DND-41 (cell line): ENCODE data around the gene ARIH2.
A peak's percentile ranks its signal among the peaks of the same experiment; 100 is the strongest.

Source experiments
- ATAC-seq: fragments of 200-7000 bp; cut with Tn5 transposase; 3 replicates; pipeline ENCODE4 v1.9.1; 2021; ENCODE audit warnings: low read depth; ENCODE audit not compliant: insufficient read depth
- DNase-seq: peaks from one replicate; pipeline ENCODE4 v3.0.0-alpha.2; 2020
- H2AFZ ChIP-seq: 2 replicates; pipeline ENCODE4 v1.6.0; 2012; ENCODE audit warnings: low read depth, low read length
- H3K27ac ChIP-seq: 2 replicates; pipeline ENCODE4 v1.5.1; 2012; ENCODE audit warnings: low read length, inconsistent platforms
- H3K27me3 ChIP-seq: fragments of 200-600 bp; sonication (generic); 2 replicates; pipeline ENCODE4 v1.6.0; 2012; ENCODE audit warnings: low read length, mild to moderate bottlenecking, inconsistent platforms; ENCODE audit not compliant: insufficient read depth, poor library complexity
- H3K36me3 ChIP-seq: 2 replicates; pipeline ENCODE4 v1.5.1; 2012; ENCODE audit warnings: low read length, inconsistent platforms; ENCODE audit not compliant: insufficient read depth
- H3K4me1 ChIP-seq: 2 replicates; pipeline ENCODE4 v1.5.1; 2012; ENCODE audit warnings: mild to moderate bottlenecking, low read length; ENCODE audit not compliant: insufficient read depth
- H3K4me2 ChIP-seq: 2 replicates; pipeline ENCODE4 v1.6.0; 2012; ENCODE audit warnings: mild to moderate bottlenecking, moderate library complexity, low read length, inconsistent platforms; ENCODE audit not compliant: insufficient read depth
- H3K4me3 ChIP-seq, 2 experiments: fragments of 200-600 bp in 1 of 2; shearing (Covaris generic) in 1 of 2; 2 replicates each; pipeline ENCODE4 v1.5.1; 2012 to 2016; ENCODE audit warnings: inconsistent platforms in 2 of 2, low read length in 2 of 2, mild to moderate bottlenecking in 2 of 2, low read depth in 1 of 2, moderate library complexity in 1 of 2
- H3K79me2 ChIP-seq: 2 replicates; pipeline ENCODE4 v1.6.0; 2012; ENCODE audit warnings: low read length, inconsistent platforms; ENCODE audit not compliant: insufficient read depth
- H3K9ac ChIP-seq: 2 replicates; pipeline ENCODE4 v1.6.0; 2012; ENCODE audit warnings: low read depth, mild to moderate bottlenecking, inconsistent platforms, low read length, moderate library complexity
- H3K9me3 ChIP-seq: 2 replicates; pipeline ENCODE4 v1.5.1; 2012; ENCODE audit warnings: low read length, moderate library complexity, mild to moderate bottlenecking, inconsistent platforms; ENCODE audit not compliant: insufficient read depth, severe bottlenecking
- H4K20me1 ChIP-seq: 2 replicates; pipeline ENCODE4 v1.6.0; 2012; ENCODE audit warnings: low read length; ENCODE audit not compliant: insufficient read depth
- CTCF ChIP-seq: IDR thresholded peaks from 2 replicates; pipeline ENCODE4 v1.5.1; 2012; ENCODE audit warnings: borderline replicate concordance, low read length, moderate library complexity, mild to moderate bottlenecking; ENCODE audit not compliant: poor library complexity, severe bottlenecking; ENCODE audit errors: extremely low read depth
- EZH2 ChIP-seq: IDR thresholded peaks from 3 replicates; pipeline ENCODE4 v1.6.1; 2012; ENCODE audit warnings: borderline replicate concordance, low read depth, mild to moderate bottlenecking, moderate library complexity, low read length, inconsistent platforms; ENCODE audit not compliant: severe bottlenecking

ARIH2 gene

DNA sequence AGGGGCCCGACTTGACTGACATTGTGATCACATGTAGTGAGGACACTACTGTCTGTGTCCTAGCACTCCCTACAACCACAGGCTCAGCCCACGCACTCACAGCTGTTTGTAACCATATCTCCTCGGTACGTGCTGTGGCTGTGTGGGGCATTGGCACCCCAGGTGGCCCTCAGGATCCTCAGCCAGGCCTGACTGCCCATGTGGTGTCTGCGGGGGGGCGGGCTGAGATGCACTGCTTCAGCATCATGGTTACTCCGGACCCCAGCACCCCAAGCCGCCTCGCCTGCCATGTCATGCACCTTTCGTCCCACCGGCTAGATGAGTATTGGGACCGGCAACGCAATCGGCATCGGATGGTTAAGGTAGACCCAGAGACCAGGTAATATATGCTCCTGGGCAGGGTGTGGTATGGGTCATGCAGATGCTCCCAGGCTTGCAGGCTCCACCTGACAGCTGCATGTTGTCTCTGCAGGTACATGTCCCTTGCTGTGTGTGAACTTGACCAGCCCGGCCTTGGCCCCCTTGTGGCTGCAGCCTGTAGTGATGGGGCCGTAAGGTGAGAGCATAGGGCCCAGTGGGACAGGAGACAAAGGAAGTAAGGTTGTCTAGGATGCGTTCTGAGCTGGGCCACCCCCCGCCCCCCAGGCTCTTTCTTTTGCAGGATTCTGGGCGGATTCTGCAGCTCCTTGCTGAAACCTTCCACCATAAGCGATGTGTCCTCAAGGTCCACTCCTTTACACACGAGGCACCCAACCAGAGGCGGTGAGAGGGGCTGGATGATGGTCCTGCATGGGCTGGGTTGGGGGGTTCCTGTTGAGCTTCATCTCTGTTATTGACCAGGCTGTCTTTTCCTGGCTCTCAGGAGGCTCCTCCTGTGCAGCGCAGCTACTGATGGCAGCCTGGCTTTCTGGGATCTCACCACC is 95.4 kb downstream of the ARIH2 start:
- Histone ChIP-seq H3K9me3 (no peaks in the 10 kb centered on the region), H3K79me2 (peaks cover 50% of the 10 kb centered on the region), H3K4me2 (no peak overlapping the region), H3K4me3 (no peak overlapping the region), H3K27me3 (no peaks in the 10 kb centered on the region), H4K20me1 (peaks cover 82% of the 10 kb centered on the region), H3K27ac (no peak overlapping the region), H3K4me1 (peaks cover 26% of the 10 kb centered on the region), H2AFZ (no peak overlapping the region), H3K9ac (no peak overlapping the region), H3K36me3 (peaks cover 62% of the 10 kb centered on the region)
- 0 out of 3 replicates have a peak, but pooled peaks have one; percentile 15 for ATAC-seq
- TF ChIP-seq EZH2: no peak
- TF ChIP-seq CTCF: peak; percentile 60
- DNase-seq: no peak

- H3K79me2 ChIP-seq: peaks cover 45% of the 10 kb centered on the region
- peaks cover 58% of the 10 kb centered on the region for H3K36me3 ChIP-seq
- no peak overlapping the region for H3K27ac ChIP-seq
- H3K4me1 ChIP-seq: peaks cover 30% of the 10 kb centered on the region
- H3K27me3 ChIP-seq: no peaks in the 10 kb centered on the region
- no peaks in the 10 kb centered on the region for H3K9me3 ChIP-seq
- no peak overlapping the region for H3K4me3 ChIP-seq
- TF ChIP-seq CTCF: no peak
- TF ChIP-seq EZH2: no peak
- H3K4me2 ChIP-seq: no peak overlapping the region
- no peak overlapping the region for H2AFZ ChIP-seq
- H3K9ac ChIP-seq: no peak overlapping the region
- ATAC-seq (no peak), DNase-seq (no peak)
- H4K20me1 ChIP-seq: peaks cover 72% of the 10 kb centered on the region
These were observed 96.4 kb downstream of the ARIH2 start for GRCh38 chr3:49015072-49015471.

- H2AFZ ChIP-seq: no peak overlapping the region
- H3K4me2 ChIP-seq: no peak overlapping the region
- no peaks in the 10 kb centered on the region for H3K27me3 ChIP-seq
- ATAC-seq: no peak
- DNase-seq: no peak
- H3K36me3 ChIP-seq: peaks cover 58% of the 10 kb centered on the region
- H3K27ac ChIP-seq: no peak overlapping the region
- H3K9me3 ChIP-seq: no peaks in the 10 kb centered on the region
- no peak overlapping the region for H3K4me3 ChIP-seq
- H3K79me2 ChIP-seq: peaks cover 47% of the 10 kb centered on the region
- H3K4me1 ChIP-seq: peaks cover 37% of the 10 kb centered on the region
- H4K20me1 ChIP-seq: peaks cover 68% of the 10 kb centered on the region
- TF ChIP-seq CTCF (no peak), EZH2 (no peak)
- H3K9ac ChIP-seq: no peak overlapping the region
These were observed 97.1 kb downstream of the ARIH2 start for GRCh38 chr3:49015765-49016164.
